ENCODE results near the gene SPATA25.

GRCh38 chr20:45920462-45921336 lies 33.3 kb upstream of the SPATA25 start:
- TF ChIP-seq CTCF (IDR thresholded peaks at IDR 0.05; ENCODE audit: low read depth, low read length) (no peak), EZH2phosphoT487 (IDR thresholded peaks at IDR 0.05; ENCODE audit: low read depth) (no peak)

All from OCI-LY3 (cell line).